ENCODE results near the gene OR2T5.
A peak's percentile ranks its signal among the peaks of the same experiment; 100 is the strongest.
"Not testable (repeated sequence)": the region's sequence is repeated elsewhere in the genome, so short reads cannot be mapped to it uniquely, and the experiment has no call there.

Gene OR2T5

GRCh38 chr1:248459117-248459516 lies 29.3 kb upstream of the OR2T5 start:
- H3K36me3 Mint-ChIP-seq (ENCODE audit: insufficient read depth) = not testable (repeated sequence)

GRCh38 chr1:248471154-248471553 lies 17.2 kb upstream of the OR2T5 start:
- H3K27ac Mint-ChIP-seq (ENCODE audit: low read depth) = no peak overlapping the region
- no peaks in the 10 kb centered on the region for H3K36me3 Mint-ChIP-seq (ENCODE audit: insufficient read depth)
- H3K4me1 Mint-ChIP-seq = no peaks in the 10 kb centered on the region
- no peaks in the 10 kb centered on the region for H3K9me3 Mint-ChIP-seq
- DNase-seq (ENCODE audit: low spot score in 2 of 2) (no peak), ATAC-seq (replicated peaks; ENCODE audit: extremely low read depth, poor library complexity, severe bottlenecking) (no peak)
- H3K4me3 Mint-ChIP-seq = no peak overlapping the region
- H3K27me3 Mint-ChIP-seq = peaks cover 15% of the 10 kb centered on the region

More at GRCh38 chr1:248459117-248459516, 29.3 kb upstream of the OR2T5 start:
- H3K27me3 Mint-ChIP-seq; H3K4me3 Mint-ChIP-seq; ATAC-seq (replicated peaks; ENCODE audit: extremely low read depth, poor library complexity, severe bottlenecking); H3K4me1 Mint-ChIP-seq; H3K27ac Mint-ChIP-seq (ENCODE audit: low read depth); DNase-seq (ENCODE audit: low spot score in 2 of 2); H3K9me3 Mint-ChIP-seq: not testable (repeated sequence)

- not testable (repeated sequence) for H3K4me1 Mint-ChIP-seq
Observed at GRCh38 chr1:248472111-248472510, 16.3 kb upstream of the OR2T5 start.

DNA sequence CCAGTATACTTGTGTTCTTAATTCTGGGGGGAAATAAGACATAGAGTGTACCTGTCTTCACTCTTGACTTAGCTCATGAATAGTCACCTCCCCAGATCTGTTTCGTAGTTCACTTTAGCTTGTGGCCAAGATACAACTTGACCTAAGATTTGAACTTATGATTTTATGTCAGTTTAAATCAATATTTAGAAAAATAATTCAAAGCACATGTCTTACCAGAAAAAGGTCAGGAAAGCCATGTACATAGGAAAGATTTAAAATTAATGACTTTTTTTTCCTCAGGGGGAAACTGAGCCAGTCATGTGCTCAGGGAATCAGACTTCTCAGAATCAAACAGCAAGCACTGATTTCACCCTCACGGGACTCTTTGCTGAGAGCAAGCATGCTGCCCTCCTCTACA lies 15.3 kb upstream of the OR2T5 start, which contains the start of gene OR2T3:
OR2T3 (plus strand) TSS at position 301 of the 400 bp plus-strand sequence; CDS start at position 301, 0 bp downstream.
- H3K9me3 Mint-ChIP-seq; H3K36me3 Mint-ChIP-seq (ENCODE audit: insufficient read depth); H3K4me3 Mint-ChIP-seq; H3K27ac Mint-ChIP-seq (ENCODE audit: low read depth); DNase-seq (ENCODE audit: low spot score in 2 of 2); H3K4me1 Mint-ChIP-seq; ATAC-seq (replicated peaks; ENCODE audit: extremely low read depth, poor library complexity, severe bottlenecking): not testable (repeated sequence)
- peaks cover 15% of the 10 kb centered on the region for H3K27me3 Mint-ChIP-seq

More at GRCh38 chr1:248472111-248472510, 16.3 kb upstream of the OR2T5 start:
- peaks cover 15% of the 10 kb centered on the region for H3K27me3 Mint-ChIP-seq
- not testable (repeated sequence) for ATAC-seq (replicated peaks; ENCODE audit: extremely low read depth, poor library complexity, severe bottlenecking); H3K4me3 Mint-ChIP-seq; H3K27ac Mint-ChIP-seq (ENCODE audit: low read depth); H3K9me3 Mint-ChIP-seq; DNase-seq (ENCODE audit: low spot score in 2 of 2); H3K36me3 Mint-ChIP-seq (ENCODE audit: insufficient read depth)

- not testable (repeated sequence) for DNase-seq (ENCODE audit: low spot score in 2 of 2); ATAC-seq (replicated peaks; ENCODE audit: extremely low read depth, poor library complexity, severe bottlenecking)
Observed at GRCh38 chr1:248475660-248476059, 12.7 kb upstream of the OR2T5 start.

GRCh38 chr1:248481686-248482579 lies 6.5 kb upstream of the OR2T5 start:
- H3K27me3 Mint-ChIP-seq; H3K4me1 Mint-ChIP-seq; DNase-seq (ENCODE audit: low spot score in 2 of 2); H3K36me3 Mint-ChIP-seq (ENCODE audit: insufficient read depth); H3K9me3 Mint-ChIP-seq: not testable (repeated sequence)
- H3K4me3 Mint-ChIP-seq = peak overlapping the region; percentile 55
- ATAC-seq (replicated peaks; ENCODE audit: extremely low read depth, poor library complexity, severe bottlenecking) = peak; percentile 46
- H3K27ac Mint-ChIP-seq (ENCODE audit: low read depth) = peak overlapping the region; percentile 36

More at GRCh38 chr1:248475660-248476059, 12.7 kb upstream of the OR2T5 start:
- not testable (repeated sequence) for H3K27ac Mint-ChIP-seq (ENCODE audit: low read depth); H3K36me3 Mint-ChIP-seq (ENCODE audit: insufficient read depth); H3K4me3 Mint-ChIP-seq; H3K9me3 Mint-ChIP-seq; H3K4me1 Mint-ChIP-seq
- H3K27me3 Mint-ChIP-seq = peaks cover 15% of the 10 kb centered on the region

GRCh38 chr1:248496661-248497060 lies 8.3 kb downstream of the OR2T5 start:
- H3K36me3 Mint-ChIP-seq (ENCODE audit: insufficient read depth); H3K4me1 Mint-ChIP-seq; H3K27me3 Mint-ChIP-seq; ATAC-seq (replicated peaks; ENCODE audit: extremely low read depth, poor library complexity, severe bottlenecking); H3K27ac Mint-ChIP-seq (ENCODE audit: low read depth); H3K4me3 Mint-ChIP-seq; DNase-seq (ENCODE audit: low spot score in 2 of 2); H3K9me3 Mint-ChIP-seq: not testable (repeated sequence)

DNA sequence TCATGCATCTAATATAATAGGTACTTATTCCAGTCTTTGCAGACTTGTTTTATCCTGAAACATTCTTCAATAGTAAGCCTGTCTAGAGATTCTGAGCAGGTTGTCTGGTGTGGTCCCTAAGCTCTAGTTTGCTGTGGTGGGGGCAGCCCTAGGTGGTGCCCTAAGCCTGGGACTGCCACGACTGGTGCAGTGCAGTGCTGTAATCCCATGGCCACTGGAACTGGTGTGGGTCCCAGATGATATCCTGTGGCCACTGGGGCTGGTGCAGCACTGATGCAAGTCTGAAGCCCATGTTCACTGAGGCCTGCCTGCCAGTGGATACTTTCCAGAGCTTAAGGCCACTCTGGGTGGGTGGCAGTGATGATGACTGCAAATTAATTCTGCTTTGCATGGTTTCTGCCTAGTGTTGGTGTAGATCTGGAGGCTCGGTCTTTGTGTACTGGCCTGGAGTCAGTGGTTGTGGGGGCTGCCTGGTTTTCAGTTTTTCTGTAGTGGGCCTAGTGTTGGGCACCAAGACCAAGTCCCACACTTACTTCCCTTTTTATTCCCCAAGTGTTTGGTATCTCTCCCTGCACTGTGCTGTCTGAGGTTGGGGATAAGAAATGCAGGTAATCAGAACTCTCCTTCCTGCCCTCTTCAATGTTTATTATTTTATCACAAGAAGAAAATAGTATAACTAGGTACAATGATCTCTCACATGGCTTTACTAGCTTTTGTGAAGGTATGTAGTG lies 12.1 kb downstream of the OR2T5 start:
- H3K27ac Mint-ChIP-seq (ENCODE audit: low read depth); H3K27me3 Mint-ChIP-seq; H3K9me3 Mint-ChIP-seq; H3K36me3 Mint-ChIP-seq (ENCODE audit: insufficient read depth); H3K4me1 Mint-ChIP-seq; ATAC-seq (replicated peaks; ENCODE audit: extremely low read depth, poor library complexity, severe bottlenecking); DNase-seq (ENCODE audit: low spot score in 2 of 2); H3K4me3 Mint-ChIP-seq: not testable (repeated sequence)

DNA sequence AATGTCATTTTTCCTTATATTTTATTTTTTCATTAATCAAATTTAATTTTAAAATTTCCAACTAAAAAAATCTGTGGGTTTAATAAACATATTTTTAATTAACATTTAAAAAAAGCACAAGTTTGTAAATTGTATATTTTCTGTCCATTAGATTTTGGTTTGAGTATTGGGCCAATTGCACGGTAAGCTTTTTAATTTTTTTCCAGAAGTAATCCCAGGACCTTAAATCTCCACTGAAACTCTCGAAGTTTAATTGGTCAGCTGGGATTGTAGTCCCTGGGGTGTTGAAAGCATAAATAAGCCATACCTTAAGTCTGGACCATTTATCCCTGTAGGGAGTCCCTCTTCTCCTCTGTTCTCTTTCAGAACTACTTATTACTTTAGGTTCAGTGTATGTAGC lies 19.4 kb downstream of the OR2T5 start, which contains the start of gene OR2G6:
OR2G6 (plus strand) TSS at position 301 of the 400 bp plus-strand sequence. CDS start 13,574 bp downstream, outside the sequence.
- not testable (repeated sequence) for H3K27ac Mint-ChIP-seq (ENCODE audit: low read depth); H3K27me3 Mint-ChIP-seq; H3K36me3 Mint-ChIP-seq (ENCODE audit: insufficient read depth); H3K9me3 Mint-ChIP-seq; H3K4me1 Mint-ChIP-seq; ATAC-seq (replicated peaks; ENCODE audit: extremely low read depth, poor library complexity, severe bottlenecking); DNase-seq (ENCODE audit: low spot score in 2 of 2); H3K4me3 Mint-ChIP-seq

- not testable (repeated sequence) for H3K9me3 Mint-ChIP-seq; H3K27me3 Mint-ChIP-seq; H3K27ac Mint-ChIP-seq (ENCODE audit: low read depth); DNase-seq (ENCODE audit: low spot score in 2 of 2); H3K4me1 Mint-ChIP-seq; H3K4me3 Mint-ChIP-seq; ATAC-seq (replicated peaks; ENCODE audit: extremely low read depth, poor library complexity, severe bottlenecking); H3K36me3 Mint-ChIP-seq (ENCODE audit: insufficient read depth)
Observed at GRCh38 chr1:248510217-248510616, 21.8 kb downstream of the OR2T5 start.

- peaks cover 15% of the 10 kb centered on the region for H3K27me3 Mint-ChIP-seq
- H3K4me3 Mint-ChIP-seq = no peak overlapping the region
- H3K4me1 Mint-ChIP-seq = no peaks in the 10 kb centered on the region
- no peak overlapping the region for H3K27ac Mint-ChIP-seq (ENCODE audit: low read depth)
- DNase-seq (ENCODE audit: low spot score in 2 of 2) = no peak
- no peaks in the 10 kb centered on the region for H3K36me3 Mint-ChIP-seq (ENCODE audit: insufficient read depth)
- ATAC-seq (replicated peaks; ENCODE audit: extremely low read depth, poor library complexity, severe bottlenecking) = no peak
- H3K9me3 Mint-ChIP-seq = no peaks in the 10 kb centered on the region
Observed at GRCh38 chr1:248521856-248522255, 33.5 kb downstream of the OR2T5 start.

DNA sequence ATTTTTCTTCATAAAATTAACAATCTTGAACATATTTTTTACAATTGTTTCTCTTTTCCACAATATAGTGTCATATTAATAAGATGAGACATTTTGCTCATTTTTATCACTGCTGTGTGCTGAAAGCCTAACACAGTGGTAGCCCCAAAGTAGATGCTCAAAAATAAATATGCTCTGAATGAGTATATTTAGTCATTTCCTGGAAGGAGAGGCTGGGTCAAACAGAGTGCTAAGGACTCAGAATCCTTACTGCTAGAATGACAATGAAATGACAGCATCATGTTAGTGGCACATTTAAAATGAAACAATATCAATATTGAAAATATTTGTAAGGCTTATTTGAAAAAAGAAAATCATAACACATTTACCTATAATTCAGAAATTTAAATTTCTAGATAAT lies 49.1 kb downstream of the OR2T5 start:
- not testable (repeated sequence) for ATAC-seq (replicated peaks; ENCODE audit: extremely low read depth, poor library complexity, severe bottlenecking); H3K9me3 Mint-ChIP-seq; H3K27me3 Mint-ChIP-seq; H3K27ac Mint-ChIP-seq (ENCODE audit: low read depth); H3K4me1 Mint-ChIP-seq; H3K4me3 Mint-ChIP-seq; DNase-seq (ENCODE audit: low spot score in 2 of 2); H3K36me3 Mint-ChIP-seq (ENCODE audit: insufficient read depth)
